ENCODE data around the gene KLK4.
"Not testable (repeated sequence)": the region's sequence is repeated elsewhere in the genome, so short reads cannot be mapped to it uniquely, and the experiment has no call there.

The KLK4 gene

DNA sequence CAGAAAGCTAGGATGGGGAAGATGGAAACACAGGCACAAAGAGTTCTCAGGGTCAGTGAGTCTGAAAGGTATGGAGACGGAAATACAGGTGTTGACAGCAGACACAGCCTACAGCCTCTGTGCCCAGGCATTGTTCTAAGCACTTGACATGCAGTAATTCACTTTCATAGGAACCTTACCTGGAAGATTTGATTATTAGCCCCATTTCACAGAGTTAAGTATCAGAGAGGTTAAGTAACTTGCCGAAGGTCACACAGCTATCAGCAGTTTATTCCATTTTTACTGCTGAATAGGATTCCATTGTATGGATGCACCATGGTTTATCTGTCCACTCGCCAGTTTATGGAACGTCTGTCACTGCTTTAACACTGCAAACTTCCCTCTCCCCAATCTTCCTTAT is 13.2 kb downstream of the KLK4 start:
- POLR2A ChIA-PET, result interaction anchor here (1.0 kb wide), 1 partner anchor 93 kb away, joined by 3 read pairs; no protein-coding TSS in a partner anchor
- TF ChIP-seq LEF1 (IDR thresholded peaks at IDR 0.05; ENCODE audit: borderline replicate concordance), result no peak
- CTCF ChIA-PET, result interaction anchor here (0.7 kb wide), 1 partner anchor 108 kb away, joined by 3 read pairs; no protein-coding TSS in a partner anchor
- no peak for DNase-seq (ENCODE audit: extremely low spot score)

DNA sequence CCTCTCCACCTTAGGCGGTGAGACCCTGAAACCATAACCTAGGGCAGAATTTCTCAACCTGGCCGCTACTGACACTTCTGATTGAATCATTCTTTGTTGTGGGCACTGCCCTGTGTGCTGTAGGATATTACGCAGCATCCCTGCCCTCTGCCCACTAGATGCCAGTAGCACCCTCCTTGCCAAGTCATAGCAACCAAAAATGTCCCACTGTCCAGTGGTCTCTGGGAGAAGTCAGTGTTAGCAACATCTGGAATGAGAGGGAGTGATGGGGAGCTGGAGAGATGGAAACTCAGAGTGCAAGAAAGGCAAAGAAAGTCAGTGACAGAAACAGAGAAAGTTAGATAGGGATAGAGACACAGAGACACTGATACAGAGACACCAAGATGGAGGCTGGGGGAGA is 13.6 kb downstream of the KLK4 start:
- TF ChIP-seq ARNT (IDR thresholded peaks at IDR 0.05), result no peak
- no peak for TF ChIP-seq FOXK2 (IDR thresholded peaks at IDR 0.05)
- TF ChIP-seq TARDBP (IDR thresholded peaks at IDR 0.05), result no peak
- TF ChIP-seq LEF1 (IDR thresholded peaks at IDR 0.05; ENCODE audit: borderline replicate concordance), result no peak
- no peak for TF ChIP-seq HDGF (IDR thresholded peaks at IDR 0.05; ENCODE audit: borderline replicate concordance)
- no peak for TF ChIP-seq SP1 (IDR thresholded peaks at IDR 0.05)
- TF ChIP-seq BHLHE40 (IDR thresholded peaks at IDR 0.05; ENCODE audit: borderline replicate concordance), result no peak
- TF ChIP-seq CTBP1 (IDR thresholded peaks at IDR 0.05; ENCODE audit: borderline replicate concordance), result no peak
- TF ChIP-seq FOXA1 (IDR thresholded peaks at IDR 0.05), result no peak
- no peak for TF ChIP-seq ZNF384 (IDR thresholded peaks at IDR 0.05)
- TF ChIP-seq NFRKB (IDR thresholded peaks at IDR 0.05), result no peak
- TF ChIP-seq ELF4 (IDR thresholded peaks at IDR 0.05), result no peak
- ChIA-PET POLR2A (interaction anchor here (1.0 kb wide), 1 partner anchor 93 kb away, joined by 3 read pairs; no protein-coding TSS in a partner anchor), CTCF (interaction anchor here (1.6 kb wide), 1 partner anchor 8 kb away, joined by 4 read pairs; no protein-coding TSS in a partner anchor)
- no peak for DNase-seq (ENCODE audit: extremely low spot score)

DNA sequence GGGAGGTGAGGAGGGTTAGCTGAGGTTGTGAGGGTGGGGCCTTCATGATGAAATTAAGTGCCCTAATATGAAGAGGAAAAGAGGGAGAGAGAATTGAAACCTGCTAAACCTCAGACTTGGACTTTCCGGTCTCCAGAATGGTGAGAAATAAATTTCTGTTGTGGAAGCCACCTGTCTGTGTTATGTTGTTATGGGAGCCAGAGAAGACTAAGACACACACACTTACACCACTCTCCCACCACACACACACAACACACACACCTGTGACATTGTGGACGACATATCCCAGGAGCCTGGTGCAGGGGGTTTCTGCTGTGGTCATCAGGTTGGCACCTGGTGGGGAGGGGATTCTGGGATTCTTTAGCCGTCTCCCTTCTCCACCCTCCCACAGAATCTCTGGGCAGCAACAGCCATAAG is 14.0 kb downstream of the KLK4 start:
- ChIA-PET POLR2A (interaction anchor here (0.5 kb wide), 1 partner anchor 24 kb away, joined by 3 read pairs; the partner anchor contains the start of gene KLK2), CTCF (interaction anchor here (1.6 kb wide), 1 partner anchor 9 kb away, joined by 4 read pairs; no protein-coding TSS in a partner anchor)
- DNase-seq (ENCODE audit: extremely low spot score), result no peak
- TF ChIP-seq NFRKB (IDR thresholded peaks at IDR 0.05) (no peak), FOXA1 (IDR thresholded peaks at IDR 0.05) (no peak), ARNT (IDR thresholded peaks at IDR 0.05) (no peak), SUZ12 (IDR thresholded peaks at IDR 0.05) (no peak), HDGF (IDR thresholded peaks at IDR 0.05; ENCODE audit: borderline replicate concordance) (no peak), FOXK2 (IDR thresholded peaks at IDR 0.05) (no peak), FOXM1 (IDR thresholded peaks at IDR 0.05; ENCODE audit: borderline replicate concordance) (no peak), BHLHE40 (IDR thresholded peaks at IDR 0.05; ENCODE audit: borderline replicate concordance) (no peak), SP1 (IDR thresholded peaks at IDR 0.05) (no peak), ZNF384 (IDR thresholded peaks at IDR 0.05) (no peak), LEF1 (IDR thresholded peaks at IDR 0.05; ENCODE audit: borderline replicate concordance) (no peak)
- TF ChIP-seq, protein P1, sequence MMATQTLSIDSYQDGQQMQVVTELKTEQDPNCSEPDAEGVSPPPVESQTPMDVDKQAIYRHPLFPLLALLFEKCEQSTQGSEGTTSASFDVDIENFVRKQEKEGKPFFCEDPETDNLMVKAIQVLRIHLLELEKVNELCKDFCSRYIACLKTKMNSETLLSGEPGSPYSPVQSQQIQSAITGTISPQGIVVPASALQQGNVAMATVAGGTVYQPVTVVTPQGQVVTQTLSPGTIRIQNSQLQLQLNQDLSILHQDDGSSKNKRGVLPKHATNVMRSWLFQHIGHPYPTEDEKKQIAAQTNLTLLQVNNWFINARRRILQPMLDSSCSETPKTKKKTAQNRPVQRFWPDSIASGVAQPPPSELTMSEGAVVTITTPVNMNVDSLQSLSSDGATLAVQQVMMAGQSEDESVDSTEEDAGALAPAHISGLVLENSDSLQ (IDR thresholded peaks at IDR 0.05), result no peak

DNA sequence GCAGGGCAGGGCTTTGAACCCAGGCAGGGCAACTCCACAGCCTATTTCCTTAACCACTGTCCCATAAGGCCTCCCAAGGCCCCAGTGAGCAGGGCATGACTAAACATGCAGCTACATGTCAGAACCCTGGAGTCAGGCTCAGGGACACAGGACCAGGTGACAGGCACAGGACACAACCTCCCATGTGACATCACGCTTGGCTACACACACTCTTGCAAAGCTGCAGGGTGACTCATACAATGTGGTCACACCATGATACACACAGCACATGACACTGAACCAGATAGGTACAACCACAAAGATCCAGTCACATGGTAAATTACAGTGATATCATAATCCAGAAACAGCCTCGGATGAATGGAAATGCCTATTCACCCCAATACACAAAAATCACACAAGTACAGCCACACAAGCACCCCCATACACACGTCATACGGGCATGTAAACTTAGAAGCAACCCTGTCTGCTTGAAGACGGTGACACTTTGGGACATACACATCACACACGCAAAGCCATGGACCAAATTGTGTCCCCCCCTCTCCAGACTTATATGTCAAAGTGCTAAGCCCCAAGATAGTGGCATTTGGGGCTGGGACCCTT is 14.5 kb downstream of the KLK4 start:
- ChIA-PET CTCF (interaction anchor here (0.6 to 1.6 kb wide), 2 partner anchors 9 to 25 kb away, joined by 3 to 4 read pairs; no protein-coding TSS in a partner anchor), POLR2A (interaction anchor here (0.5 kb wide), 1 partner anchor 24 kb away, joined by 3 read pairs; the partner anchor contains the start of gene KLK2)
- no peak for DNase-seq (ENCODE audit: extremely low spot score)
- TF ChIP-seq ZNF384 (IDR thresholded peaks at IDR 0.05), result no peak
- TF ChIP-seq FOXM1 (IDR thresholded peaks at IDR 0.05; ENCODE audit: borderline replicate concordance), result no peak
- TF ChIP-seq SUZ12 (IDR thresholded peaks at IDR 0.05), result no peak
- TF ChIP-seq, protein P1 (IDR thresholded peaks at IDR 0.05), result no peak
- TF ChIP-seq SP1 (IDR thresholded peaks at IDR 0.05), result no peak
- TF ChIP-seq CTBP1 (IDR thresholded peaks at IDR 0.05; ENCODE audit: borderline replicate concordance), result no peak
- no peak for TF ChIP-seq BHLHE40 (IDR thresholded peaks at IDR 0.05; ENCODE audit: borderline replicate concordance)
- TF ChIP-seq HDGF (IDR thresholded peaks at IDR 0.05; ENCODE audit: borderline replicate concordance), result no peak
- no peak for TF ChIP-seq LEF1 (IDR thresholded peaks at IDR 0.05; ENCODE audit: borderline replicate concordance)
- TF ChIP-seq ARNT (IDR thresholded peaks at IDR 0.05), result no peak
- no peak for TF ChIP-seq TARDBP (IDR thresholded peaks at IDR 0.05)
- TF ChIP-seq FOXK2 (IDR thresholded peaks at IDR 0.05), result no peak
- TF ChIP-seq L3MBTL2 (conservative IDR thresholded peaks at IDR 0.05), result no peak
- no peak for TF ChIP-seq NFRKB (IDR thresholded peaks at IDR 0.05)
- TF ChIP-seq FOXA1 (IDR thresholded peaks at IDR 0.05), result no peak
- TF ChIP-seq ELF4 (IDR thresholded peaks at IDR 0.05), result no peak

DNA sequence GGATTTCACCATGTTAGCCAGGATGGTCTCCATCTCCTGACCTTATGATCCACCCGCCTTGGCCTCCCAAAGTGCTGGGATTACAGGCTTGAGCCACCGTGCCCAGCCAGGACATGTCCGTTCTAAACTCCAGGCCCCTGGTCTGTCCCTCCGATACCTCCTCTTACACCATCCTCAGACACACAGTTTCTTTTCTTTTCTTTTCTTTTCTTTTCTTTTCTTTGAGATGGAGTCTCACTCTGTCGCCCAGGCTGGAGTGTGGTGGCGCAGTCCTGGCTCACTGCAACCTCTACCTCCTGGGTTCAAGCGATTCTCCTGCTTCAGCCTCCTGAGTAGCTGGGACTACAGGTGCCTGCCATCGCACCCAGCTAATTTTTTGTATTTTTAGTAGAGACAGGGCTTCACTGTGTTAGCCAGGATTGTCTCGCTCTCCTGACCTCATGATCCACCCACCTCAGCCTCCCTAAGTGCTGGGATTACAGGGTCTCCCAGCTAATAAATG is 15.1 kb downstream of the KLK4 start:
- CTCF ChIA-PET, result interaction anchor here (0.6 to 1.6 kb wide), 2 partner anchors 10 to 26 kb away, joined by 3 to 4 read pairs; no protein-coding TSS in a partner anchor
- POLR2A ChIA-PET; DNase-seq (ENCODE audit: extremely low spot score): not testable (repeated sequence)

DNA sequence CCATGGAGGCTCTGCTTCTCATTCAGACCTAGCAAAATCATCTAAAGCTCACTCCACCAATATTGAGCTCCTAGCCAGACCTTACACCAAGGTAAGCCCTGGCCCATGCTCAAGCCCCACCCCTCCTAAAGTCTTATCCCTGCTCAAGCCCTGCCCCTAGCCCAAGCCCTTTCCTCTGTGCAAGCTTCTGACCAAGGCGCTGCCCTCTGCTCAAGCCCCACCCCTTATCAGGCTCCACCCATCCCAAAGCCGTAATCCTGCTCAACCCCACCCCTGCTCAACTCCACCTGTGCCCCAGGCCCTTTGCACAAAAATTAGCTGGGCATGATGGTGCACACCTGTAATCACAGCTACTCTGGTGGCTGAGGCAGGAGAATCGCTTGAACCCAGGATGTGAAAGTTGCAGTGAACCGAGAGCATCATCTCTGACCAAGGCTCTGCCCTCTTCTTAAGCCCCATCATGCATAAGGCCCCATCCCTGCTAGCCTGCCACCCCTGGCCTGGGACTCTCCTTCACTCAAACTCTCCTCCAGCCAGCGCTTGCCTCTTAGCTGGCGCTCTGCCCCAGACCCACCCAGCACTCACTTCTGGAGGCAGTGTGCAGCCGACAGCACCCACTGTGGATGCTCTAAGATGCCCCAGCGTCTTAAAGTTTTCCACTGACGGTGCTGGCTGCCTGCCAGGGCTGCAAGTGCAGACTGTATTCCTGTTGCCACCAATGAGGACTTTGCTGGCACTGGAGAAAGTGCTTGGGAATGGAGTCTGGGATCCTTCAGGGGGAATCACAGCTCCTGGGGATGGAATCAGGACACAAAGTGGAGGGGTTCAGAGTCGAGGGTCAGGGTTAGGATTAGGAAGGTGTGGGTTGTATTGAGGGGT is 16.5 kb downstream of the KLK4 start:
- POLR2A ChIA-PET, result no interaction called here
- TF ChIP-seq HDGF (IDR thresholded peaks at IDR 0.05; ENCODE audit: borderline replicate concordance) (no peak), NFRKB (IDR thresholded peaks at IDR 0.05) (no peak), CTBP1 (IDR thresholded peaks at IDR 0.05; ENCODE audit: borderline replicate concordance) (no peak), ELF4 (IDR thresholded peaks at IDR 0.05) (no peak), BHLHE40 (IDR thresholded peaks at IDR 0.05; ENCODE audit: borderline replicate concordance) (no peak), SUZ12 (IDR thresholded peaks at IDR 0.05) (no peak), TARDBP (IDR thresholded peaks at IDR 0.05) (no peak), ARNT (IDR thresholded peaks at IDR 0.05) (no peak), LEF1 (IDR thresholded peaks at IDR 0.05; ENCODE audit: borderline replicate concordance) (no peak), ZNF384 (IDR thresholded peaks at IDR 0.05) (no peak), FOXK2 (IDR thresholded peaks at IDR 0.05) (no peak), L3MBTL2 (conservative IDR thresholded peaks at IDR 0.05) (no peak), SP1 (IDR thresholded peaks at IDR 0.05) (no peak), FOXA1 (IDR thresholded peaks at IDR 0.05) (no peak), FOXM1 (IDR thresholded peaks at IDR 0.05; ENCODE audit: borderline replicate concordance) (no peak)
- TF ChIP-seq, protein P1 (IDR thresholded peaks at IDR 0.05), result no peak
- no peak for DNase-seq (ENCODE audit: extremely low spot score)
- CTCF ChIA-PET, result no interaction called here

Measured in HEK293T (cell line).